Hindlimb muscle (tissue), 1 donor: Measurements from ENCODE around the gene DCBLD1. TPM values are rescaled to one million over a fixed set of nuclear protein-coding genes. Genes with fewer than 3 reads are reported as not detected.

ENCODE experiments used
- DNase-seq: peaks from one replicate; pipeline ENCODE4 v3.0.0-alpha.2; 2013
- polyA plus RNA-seq: library from polyadenylated mRNA; unstranded; fragments of 120-200 nt; gene quantifications from one replicate; pipeline ENCODE4 v1.2.1, GENCODE V29; 2013; ENCODE audit not compliant: insufficient read length

Gene DCBLD1
- polyA plus RNA-seq, 1 donor = 8.4 TPM

DNA sequence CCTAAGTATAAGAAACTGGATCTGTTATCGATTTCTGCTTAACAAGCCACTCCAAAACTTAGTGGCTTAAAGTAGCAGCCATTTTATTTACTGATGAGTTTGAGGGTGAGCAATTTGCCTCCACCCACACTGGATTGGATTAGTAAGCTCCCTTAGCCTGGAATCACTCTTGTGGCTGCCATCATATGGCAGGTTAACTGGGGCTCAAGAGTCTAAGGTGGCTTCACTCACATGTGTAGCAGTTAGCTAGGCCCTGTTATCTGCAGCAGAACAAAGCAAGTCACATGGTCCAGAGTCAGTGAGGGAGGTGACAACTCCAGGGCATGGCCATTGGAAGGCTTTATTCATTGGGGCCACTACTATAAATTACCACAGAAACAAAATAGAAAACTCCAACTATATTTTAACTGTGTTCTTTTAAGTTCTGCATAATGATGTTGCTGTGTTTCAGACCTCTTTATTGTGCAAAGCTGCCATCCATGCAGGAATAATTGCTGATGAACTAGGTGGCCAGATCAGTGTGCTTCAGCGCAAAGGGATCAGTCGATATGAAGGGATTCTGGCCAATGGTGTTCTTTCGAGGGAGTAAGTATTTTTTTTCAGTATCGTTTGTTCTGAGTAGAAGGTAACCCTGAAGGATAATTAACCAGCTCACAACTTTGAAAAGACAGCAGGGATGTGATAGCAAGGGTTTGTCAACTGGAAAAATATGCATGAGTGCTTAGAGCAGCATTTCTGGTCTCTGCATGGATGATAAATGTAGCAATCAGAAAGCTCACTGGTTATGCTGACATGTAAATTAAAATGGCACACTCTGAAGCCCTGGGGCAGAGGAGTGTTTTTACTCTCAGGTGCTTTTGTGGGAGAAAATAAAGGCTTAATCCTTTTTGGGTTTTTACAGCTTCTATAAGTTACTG is 49.6 kb downstream of the DCBLD1 start:
- DNase-seq = no peak

DNA sequence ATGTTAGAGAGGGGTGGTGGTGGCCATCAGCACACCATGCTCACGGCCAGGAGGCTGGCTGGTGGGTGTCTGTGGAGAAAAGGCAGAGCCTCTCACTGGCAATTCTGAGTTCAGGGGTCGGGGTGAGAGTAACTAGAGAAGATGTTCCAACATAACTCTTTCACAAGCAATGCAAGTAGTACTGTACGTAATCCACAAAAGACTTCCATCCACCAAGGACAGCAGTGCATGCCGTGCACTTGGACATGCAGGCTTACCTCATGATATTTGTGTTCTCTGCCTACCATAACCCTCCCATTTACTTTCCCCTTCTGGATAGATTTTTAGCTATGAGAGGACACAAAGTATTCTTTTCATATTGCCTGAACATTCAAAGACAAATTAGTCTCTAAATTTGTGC is 51.3 kb downstream of the DCBLD1 start:
- DNase-seq = no peak

DNA sequence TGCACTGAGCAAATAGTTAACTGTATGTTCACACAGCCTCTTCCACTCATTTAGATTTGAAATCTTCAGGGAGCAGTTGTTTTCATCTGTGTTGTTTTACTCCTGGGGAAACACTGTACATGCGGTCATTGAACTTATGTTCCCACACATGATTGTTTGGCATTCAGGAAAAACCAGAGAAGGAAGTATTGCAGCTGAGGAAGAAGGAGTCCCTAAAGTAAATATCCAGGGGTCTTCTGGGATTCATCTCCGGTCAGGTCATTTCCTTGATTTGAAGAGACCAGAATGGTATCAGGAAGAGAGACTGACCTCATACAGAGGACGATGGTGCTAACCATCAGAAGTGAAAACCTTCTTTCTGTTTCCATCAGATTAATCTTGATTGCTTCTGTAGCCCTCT is 52.5 kb downstream of the DCBLD1 start:
- DNase-seq = no peak

DNA sequence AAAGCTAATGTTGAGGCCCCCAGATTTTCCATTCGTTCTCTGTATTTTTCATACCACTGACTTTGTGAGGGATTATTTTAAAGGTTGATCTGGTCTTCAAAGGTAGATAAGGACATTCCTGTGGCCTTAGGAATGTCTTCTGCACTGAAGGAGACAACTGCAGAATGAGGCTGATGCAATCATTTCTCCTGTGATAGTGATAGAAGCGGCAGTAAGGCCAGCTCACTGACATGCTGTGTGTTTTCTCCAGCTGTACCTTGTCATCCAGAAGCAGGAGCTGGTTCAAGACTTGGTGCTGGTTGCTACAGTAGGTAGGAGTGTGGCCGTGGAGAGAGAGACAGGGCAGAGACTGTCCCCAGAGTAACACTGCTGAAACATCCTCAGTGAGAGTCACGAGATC is 53.8 kb downstream of the DCBLD1 start:
- no peak for DNase-seq

DNA sequence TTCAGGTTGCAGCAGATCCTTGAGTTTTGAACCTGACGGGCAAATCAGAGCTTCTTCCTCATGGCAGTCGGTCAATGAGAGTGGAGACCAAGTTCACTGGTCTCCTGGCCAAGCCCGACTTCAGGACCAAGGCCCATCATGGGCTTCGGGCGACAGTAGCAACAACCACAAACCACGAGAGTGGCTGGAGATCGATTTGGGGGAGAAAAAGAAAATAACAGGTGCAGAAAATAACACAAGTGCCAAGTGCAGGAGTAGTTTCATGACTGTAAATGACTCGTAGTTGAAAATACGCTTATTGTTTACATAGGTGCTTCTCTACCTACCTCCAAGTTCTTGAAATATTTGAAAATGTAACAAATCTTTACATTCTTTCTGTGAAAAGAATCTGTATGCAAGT is 56.1 kb downstream of the DCBLD1 start:
- DNase-seq = no peak

DNA sequence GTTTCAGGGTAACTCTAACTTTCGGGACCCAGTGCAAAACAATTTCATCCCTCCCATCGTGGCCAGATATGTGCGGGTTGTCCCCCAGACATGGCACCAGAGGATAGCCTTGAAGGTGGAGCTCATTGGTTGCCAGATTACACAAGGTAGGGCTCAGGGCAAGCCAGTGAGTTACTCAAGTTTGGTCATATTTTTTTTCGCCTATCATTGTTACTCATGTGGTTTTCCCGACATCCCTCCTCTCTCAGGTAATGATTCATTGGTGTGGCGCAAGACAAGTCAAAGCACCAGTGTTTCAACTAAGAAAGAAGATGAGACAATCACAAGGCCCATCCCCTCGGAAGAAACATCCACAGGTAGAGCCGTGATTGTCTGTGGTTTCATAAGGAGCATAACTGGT is 58.2 kb downstream of the DCBLD1 start:
- no peak for DNase-seq

DNA sequence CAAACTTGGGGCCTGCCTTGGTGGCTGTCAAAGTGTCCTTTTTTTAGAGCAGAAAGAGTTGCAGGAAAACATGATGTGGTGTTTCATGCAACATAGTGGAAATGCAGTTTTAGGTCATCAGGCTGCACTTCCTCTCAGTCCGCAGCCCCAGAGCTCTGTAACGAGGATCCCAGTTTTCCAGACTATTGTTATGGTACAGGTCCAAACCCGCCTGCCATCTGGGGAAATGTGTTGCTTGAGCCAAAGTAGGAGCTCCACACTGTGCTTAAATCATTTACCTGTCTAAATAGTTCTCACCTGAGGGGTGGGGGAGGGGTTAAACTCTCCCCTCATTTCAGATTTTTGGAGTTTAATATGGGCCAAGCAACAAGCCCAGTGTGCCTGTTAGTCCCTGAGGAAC is 60.0 kb downstream of the DCBLD1 start:
- no peak for DNase-seq

DNA sequence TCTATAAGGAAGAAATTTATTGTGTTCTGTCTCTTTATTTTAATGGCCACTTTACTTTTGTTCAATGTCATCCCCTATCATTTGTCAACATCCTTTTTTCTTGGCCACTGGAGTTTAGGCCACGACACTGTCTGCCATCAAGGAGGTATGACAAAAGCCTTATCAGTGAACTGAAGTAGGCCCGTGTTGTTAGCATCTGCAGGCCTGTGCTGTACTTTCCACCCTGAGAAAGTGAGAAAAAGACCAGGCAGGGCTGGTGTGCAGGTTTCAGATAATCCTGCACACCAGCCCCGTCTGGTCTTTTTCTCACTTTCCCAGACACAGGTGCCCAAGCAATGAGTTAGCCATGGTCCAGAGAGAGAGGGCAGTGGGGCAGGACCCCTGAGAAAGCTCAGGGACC is 62.2 kb downstream of the DCBLD1 start:
- no peak for DNase-seq

DNA sequence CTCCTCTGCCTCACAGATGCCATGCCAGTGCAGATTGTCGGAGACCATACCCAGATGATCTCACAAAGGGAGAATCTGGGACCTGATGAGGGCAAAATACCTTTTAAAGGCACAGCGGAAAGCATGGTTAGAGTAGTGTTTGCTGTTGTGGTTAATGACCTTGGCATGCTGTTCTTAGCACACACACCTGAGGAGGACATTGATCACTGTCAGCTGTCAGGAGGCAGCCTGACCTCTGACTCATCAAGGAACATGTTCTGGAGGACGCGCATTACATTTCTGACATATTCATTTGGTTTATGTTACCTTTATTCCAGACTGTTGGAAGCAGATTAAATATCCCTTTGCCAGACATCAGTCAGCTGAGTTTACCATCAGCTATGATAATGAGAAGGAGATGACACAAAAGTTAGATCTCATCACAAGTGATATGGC is 62.7 kb downstream of the DCBLD1 start:
- DNase-seq = no peak

DNA sequence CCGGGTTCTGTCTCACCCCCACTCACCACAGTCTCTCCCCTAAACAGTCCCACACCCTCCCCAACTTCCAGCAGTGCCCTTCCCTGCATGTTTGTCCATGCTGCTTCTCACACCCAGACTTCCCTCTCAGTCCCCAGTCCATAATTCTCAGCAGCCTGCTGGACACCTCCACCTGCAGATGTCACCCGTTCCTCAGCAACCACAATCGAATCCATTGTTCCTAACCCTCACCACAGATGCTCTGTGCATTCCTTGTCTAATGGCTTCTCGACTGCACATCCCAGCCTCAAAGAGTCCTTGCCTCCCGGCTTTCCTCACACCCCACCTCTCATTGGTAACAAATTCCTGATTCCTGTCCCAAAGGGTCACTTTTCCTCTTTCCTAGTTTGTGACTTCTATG is 64.2 kb downstream of the DCBLD1 start:
- DNase-seq = no peak

DNA sequence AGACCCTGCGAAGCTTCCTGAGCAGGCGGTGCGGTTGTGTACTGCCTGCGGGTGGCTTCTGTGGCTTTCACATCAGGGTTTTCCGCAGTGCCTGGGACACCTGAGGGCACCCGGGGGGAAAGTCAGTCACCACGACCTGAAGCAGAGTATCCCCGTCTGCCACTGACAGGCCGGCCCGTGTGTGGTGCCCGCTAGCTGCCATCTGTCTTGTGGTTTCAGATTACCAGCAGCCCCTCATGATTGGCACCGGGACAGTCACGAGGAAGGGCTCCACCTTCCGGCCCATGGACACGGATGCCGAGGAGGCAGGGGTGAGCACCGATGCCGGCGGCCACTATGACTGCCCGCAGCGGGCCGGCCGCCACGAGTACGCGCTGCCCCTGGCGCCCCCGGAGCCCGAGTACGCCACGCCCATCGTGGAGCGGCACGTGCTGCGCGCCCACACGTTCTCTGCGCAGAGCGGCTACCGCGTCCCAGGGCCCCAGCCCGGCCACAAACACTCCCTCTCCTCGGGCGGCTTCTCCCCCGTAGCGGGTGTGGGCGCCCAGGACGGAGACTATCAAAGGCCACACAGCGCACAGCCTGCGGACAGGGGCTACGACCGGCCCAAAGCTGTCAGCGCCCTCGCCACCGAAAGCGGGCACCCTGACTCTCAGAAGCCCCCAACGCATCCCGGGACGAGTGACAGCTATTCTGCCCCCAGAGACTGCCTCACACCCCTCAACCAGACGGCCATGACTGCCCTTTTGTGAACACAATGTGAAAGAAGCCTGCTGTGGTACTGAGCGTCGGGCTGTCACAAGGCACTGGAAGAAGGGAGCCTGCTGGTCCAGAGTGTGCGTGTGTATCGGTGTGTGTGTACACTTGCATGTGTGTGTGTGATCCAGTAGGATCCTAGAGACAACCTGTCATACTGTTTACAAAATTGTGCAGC is 65.5 kb downstream of the DCBLD1 start:
- DNase-seq = peak; percentile 54

DNA sequence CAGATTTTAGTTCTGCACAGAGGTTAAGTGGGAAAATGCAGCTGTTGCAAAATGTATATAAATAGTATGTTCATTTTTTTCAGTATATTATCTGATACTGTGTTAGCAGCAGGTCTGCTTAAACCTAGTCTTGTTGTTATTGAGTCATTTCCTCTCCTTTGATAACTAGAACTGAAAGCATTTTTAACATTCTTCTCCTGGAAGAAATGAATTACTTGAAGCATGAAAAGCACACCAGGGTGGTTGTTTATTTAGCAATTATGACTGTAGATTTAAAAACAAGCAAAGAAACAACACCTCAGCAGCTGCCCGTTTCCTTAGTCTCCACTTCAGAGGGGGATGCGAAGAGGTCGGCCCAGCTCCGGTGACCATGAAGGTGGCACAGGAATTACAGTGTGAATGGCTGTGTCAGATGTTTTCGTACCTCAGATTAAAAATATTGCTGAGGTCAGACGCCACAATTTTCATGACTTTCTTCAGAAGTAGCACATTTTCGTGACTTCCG is 66.4 kb downstream of the DCBLD1 start:
- DNase-seq = no peak

DNA sequence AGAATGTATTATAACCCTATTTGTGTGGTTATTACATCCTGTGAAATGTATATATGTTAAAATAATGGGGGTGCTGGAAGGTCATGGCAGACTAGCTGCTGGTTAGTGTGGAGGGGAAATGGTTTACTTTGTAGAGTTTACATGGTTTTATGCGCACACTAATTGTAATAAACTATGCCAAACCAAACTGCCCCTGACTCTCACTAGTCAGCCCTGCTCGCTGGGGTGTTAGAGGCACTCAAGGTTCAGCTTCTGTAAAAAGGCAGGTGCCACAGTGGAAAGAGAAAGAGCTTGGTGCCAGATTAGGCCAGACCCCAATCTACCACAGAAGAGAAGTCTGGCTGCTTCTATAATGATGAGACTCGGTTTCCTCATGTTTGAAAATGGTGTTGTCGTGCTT is 67.1 kb downstream of the DCBLD1 start:
- DNase-seq = no peak

DNA sequence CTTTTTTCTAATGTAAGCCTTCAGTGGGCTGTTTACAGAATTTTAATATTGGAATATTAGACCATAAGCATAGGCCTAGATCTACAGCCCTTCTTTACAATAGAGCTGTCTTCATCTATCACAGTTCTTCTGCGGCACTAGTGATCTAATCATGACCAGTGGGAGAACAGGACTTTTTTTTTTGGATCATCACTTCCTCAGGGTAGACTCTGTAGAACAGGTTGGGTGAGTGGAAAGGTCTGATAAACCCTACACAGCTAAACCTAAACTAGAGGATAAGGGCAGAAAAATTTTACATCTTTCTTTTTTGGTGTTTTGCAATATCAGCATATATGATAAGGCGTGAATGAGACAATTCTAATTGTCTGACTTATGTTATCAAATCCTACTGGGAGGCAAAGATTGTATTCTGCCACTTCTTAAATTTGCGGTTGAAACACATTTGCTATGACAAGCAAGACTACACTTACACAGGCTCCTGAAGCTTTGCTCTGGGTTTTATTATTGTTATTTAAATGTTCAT is 67.7 kb downstream of the DCBLD1 start:
- DNase-seq = no peak

DNA sequence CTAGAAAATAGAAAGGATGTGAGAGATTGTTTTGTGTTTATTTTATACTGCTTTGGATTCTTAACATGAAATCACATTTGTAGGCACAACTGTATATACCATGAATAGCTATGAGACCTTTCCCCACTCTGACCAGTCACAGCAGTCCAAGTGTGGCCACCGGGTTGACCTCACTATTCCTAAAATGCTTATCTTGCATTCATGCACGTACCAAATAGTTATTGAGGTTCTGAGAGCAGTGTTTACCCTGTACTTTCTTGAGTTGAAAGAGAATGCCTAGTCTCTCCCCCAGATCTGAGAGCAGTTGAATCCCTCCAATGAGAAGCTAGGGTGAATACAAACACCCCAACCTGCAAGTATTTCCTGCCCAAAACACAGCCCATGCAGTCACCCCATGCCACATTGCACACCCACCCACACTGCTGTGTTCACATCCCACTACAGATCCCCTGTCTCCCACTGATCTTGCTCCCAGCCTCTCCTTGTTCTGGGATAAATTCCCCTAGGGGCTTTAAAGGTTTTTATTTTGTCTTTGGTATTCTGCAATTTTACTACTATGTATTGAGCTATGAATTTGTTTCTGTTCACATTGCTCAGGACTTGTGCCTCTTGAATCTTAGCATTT is 68.3 kb downstream of the DCBLD1 start:
- no peak for DNase-seq

DNA sequence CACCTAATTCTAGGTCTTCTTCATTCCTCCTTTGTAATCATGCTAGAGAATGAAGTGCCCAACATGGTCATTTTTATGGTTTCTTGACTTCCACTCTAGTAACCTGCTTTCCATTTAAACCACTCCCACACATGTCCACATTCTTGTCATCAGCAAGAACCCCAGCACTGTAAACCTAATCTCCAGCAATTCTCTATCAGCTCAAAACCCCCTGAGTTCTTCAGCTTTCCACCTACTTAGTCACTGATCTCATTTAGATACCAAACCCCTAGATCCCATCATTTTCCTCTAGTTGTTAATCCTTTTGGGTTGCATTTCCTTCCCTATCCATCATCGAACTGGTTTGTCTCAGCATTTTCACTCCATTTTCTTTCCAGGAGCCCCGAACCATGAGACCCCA is 70.1 kb downstream of the DCBLD1 start:
- no peak for DNase-seq

DNA sequence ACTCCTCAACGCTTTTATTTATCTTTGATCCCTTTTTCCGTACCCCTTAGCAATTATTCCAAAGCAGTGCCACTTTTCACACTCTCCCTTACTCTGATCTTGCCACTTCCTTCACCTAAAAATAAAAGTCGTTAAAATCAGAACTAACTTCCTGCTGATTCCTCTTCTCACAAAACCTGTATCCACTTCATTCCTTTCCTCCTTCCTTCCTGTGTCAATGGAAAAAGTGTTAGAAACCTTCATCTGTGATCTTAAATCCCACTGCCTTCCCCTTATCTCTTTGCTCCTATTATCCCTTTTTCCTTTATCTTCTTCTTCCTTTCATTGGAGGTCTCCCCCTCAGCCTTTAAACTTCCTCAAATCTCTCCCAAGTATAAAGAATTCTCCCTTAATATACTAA is 70.7 kb downstream of the DCBLD1 start:
- no peak for DNase-seq

DNA sequence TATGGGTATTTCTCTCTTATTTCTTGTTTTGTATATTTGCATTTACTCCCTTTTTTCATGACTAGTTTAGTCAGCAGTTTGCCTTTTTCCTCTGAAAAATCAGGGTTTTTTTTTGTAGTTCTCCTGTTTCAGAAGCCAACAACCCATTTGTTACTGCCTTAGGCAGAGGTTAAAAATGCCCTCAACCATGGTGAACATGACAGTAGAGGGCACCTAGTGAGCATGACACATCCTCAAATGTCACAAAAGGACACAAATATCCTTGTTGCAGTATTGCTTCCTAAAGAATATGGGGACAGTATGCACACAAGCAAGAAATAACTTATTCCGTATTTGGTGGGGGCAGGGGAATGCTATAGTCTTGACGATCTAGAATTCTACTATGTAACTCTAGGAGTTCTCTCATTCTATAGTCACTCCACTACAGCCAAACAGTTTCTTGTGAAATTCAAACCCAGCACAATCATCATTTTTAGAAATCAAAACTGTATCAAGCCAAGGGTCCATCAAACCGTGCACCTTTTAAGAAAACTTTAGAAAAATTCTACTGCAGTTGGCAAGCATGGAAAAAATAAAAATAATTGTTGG is 72.9 kb downstream of the DCBLD1 start:
- DNase-seq = no peak

DNA sequence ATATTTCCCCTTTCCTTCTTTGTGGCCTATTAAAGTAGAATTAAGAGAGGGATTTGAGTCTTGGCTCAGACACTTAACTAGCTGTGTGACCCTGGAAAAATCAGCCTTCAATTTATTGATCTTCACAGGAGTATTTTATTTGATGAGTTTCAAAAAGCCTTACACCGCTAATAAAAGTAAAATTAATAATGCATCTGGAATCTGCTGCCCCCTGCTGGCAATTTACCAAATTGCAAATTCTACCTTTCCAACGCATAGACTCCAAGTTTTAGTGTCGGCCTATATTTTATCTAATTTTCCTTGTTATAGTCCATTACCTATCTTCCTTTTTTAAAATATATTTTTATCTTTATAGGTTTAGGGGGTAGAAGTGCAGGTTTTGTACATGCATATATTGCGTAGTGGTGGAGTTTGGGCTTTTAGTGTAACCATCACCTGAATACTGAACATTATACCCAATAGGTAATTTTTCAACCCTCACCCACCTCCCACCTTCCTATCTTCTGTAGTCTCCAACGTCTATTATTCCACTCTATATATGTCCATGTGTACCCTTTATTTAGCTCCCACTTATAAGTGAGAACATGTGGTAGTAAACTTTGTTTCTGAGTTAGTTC is 73.5 kb downstream of the DCBLD1 start:
- peak; percentile 40 for DNase-seq

DNA sequence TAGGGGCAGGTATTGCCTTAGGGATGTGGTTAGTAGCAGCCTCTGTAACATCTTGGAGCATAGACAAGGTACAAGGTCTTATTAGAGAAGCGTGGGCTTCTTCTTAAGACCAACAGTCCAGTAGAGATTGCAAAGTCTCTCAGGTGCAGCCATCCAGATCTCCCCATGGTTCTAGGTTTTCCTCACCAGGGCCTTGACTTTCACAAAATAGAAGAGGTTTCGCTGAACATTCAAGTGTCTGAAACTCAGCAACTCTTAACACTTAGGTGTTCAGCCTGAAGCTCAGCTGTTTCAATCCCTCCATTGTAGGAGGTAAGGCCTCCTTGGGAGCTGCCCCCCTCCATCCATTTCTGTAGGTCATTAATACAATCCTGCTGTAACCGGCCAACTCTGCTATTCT is 75.5 kb downstream of the DCBLD1 start:
- DNase-seq = no peak

DNA sequence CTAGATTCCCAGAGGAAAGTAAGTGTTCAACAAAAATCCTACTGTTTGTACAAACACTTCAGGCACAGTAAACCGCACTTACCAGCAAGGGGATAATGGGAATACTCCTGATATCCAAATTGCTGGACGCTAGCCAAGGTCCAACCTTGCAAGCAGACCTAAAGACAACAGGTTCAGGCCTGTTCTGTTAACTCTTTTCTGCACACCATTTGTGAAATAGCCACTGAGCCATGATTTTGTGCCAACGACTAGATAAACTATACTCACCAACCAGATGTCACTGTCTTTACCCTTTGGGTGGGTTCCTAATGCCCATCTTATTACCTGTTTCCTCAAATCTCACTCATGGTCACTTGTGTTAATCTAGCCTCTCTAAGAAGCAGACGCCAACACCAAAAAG is 76.3 kb downstream of the DCBLD1 start:
- no peak for DNase-seq

DNA sequence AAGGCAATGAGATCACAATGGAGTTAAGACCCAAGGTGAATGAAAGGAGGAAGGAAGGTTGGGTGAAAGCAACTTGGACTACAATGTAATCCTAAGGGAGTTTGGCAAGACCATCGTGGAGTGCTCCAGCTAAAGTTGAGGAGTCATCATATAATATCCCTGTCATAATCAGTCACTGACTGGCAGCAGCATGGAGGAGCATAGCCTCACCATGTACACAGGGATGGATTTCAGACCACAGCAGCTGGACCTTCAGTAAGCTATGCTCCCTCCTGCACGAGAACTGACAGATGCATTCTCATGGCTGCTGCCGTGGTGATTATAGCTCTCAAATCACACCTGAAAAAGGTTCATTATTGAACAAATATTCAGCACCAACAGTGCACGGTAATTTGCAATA is 76.8 kb downstream of the DCBLD1 start:
- DNase-seq = no peak
